IPS DF 4.7 (cell line): Measurements from ENCODE around the gene PACSIN1.
"Not testable (repeated sequence)": the region's sequence is repeated elsewhere in the genome, so short reads cannot be mapped to it uniquely, and the experiment has no call there.

Source experiments
- DNase-seq: peaks from one replicate; pipeline ENCODE4 v3.0.0-alpha.2; 2013; ENCODE audit warnings: low spot score; ENCODE audit errors: extremely low read depth

Gene PACSIN1

GRCh38 chr6:34484899-34485298 lies 19.0 kb downstream of the PACSIN1 start:
- DNase-seq: no peak

- no peak for DNase-seq
Measured at GRCh38 chr6:34485321-34486060, 19.6 kb downstream of the PACSIN1 start.

GRCh38 chr6:34486106-34486740 lies 20.3 kb downstream of the PACSIN1 start:
- no peak for DNase-seq

GRCh38 chr6:34486886-34487285 lies 21.0 kb downstream of the PACSIN1 start:
- DNase-seq: not testable (repeated sequence)

GRCh38 chr6:34487536-34487935 lies 21.7 kb downstream of the PACSIN1 start:
- DNase-seq: no peak

- no peak for DNase-seq
Measured at GRCh38 chr6:34489207-34489805, 23.4 kb downstream of the PACSIN1 start.

- no peak for DNase-seq
Measured at GRCh38 chr6:34490390-34491090, 24.7 kb downstream of the PACSIN1 start.

- no peak for DNase-seq
Measured at GRCh38 chr6:34491091-34491430, 25.2 kb downstream of the PACSIN1 start.

- no peak for DNase-seq
Measured at GRCh38 chr6:34493344-34493743, 27.5 kb downstream of the PACSIN1 start.

GRCh38 chr6:34494973-34495372 lies 29.1 kb downstream of the PACSIN1 start:
- no peak for DNase-seq

GRCh38 chr6:34496103-34496685 lies 30.3 kb downstream of the PACSIN1 start:
- DNase-seq: no peak

GRCh38 chr6:34497411-34497810 lies 31.5 kb downstream of the PACSIN1 start:
- DNase-seq: no peak

- no peak for DNase-seq
Measured at GRCh38 chr6:34506718-34507117, 40.8 kb downstream of the PACSIN1 start.

GRCh38 chr6:34508425-34508824 lies 42.5 kb downstream of the PACSIN1 start:
- DNase-seq: no peak

GRCh38 chr6:34509782-34510181 lies 43.9 kb downstream of the PACSIN1 start:
- DNase-seq: no peak

- DNase-seq: no peak
Measured at GRCh38 chr6:34510299-34510698, 44.4 kb downstream of the PACSIN1 start.

- DNase-seq: no peak
Measured at GRCh38 chr6:34511214-34511914, 45.5 kb downstream of the PACSIN1 start.

GRCh38 chr6:34511915-34512737 lies 46.2 kb downstream of the PACSIN1 start:
- DNase-seq: no peak

GRCh38 chr6:34512738-34513115 lies 46.9 kb downstream of the PACSIN1 start:
- DNase-seq: no peak

GRCh38 chr6:34513646-34514045 lies 47.8 kb downstream of the PACSIN1 start:
- DNase-seq: no peak
